Stimulated activated effector memory CD8-positive, alpha-beta T cell treated with anti-CD3 and anti-CD28 coated beads, Interleukin-12 subunit alpha, Interleukin-12 subunit beta, amount 100 ng/mL, for 72 hours (primary cell): ENCODE data around the gene PSMB11.

ENCODE experiments used
- ATAC-seq: fragments of 150-1000 bp; cut with Tn5 transposase; 2 replicates; pipeline ENCODE4 v1.10.0; 2021
- DNase-seq, 2 donors: peaks; one replicate each; pipeline ENCODE4 v3.0.0; 2021 to 2022; ENCODE audit warnings: low spot score in 2 of 2
- H3K27ac Mint-ChIP-seq: one replicate; pipeline ENCODE4 v1.8.0; 2022; ENCODE audit warnings: mild to moderate bottlenecking, mixed read lengths
- H3K36me3 Mint-ChIP-seq: one replicate; pipeline ENCODE4 v1.8.0; 2022; ENCODE audit warnings: mild to moderate bottlenecking, mixed read lengths
- H3K4me1 Mint-ChIP-seq: one replicate; pipeline ENCODE4 v1.8.0; 2022; ENCODE audit warnings: mixed read lengths
- H3K4me3 Mint-ChIP-seq: one replicate; pipeline ENCODE4 v1.8.0; 2022; ENCODE audit warnings: mild to moderate bottlenecking, mixed read lengths
- H3K9me3 Mint-ChIP-seq: one replicate; pipeline ENCODE4 v1.8.0; 2022; ENCODE audit warnings: mixed read lengths

Gene PSMB11

DNA sequence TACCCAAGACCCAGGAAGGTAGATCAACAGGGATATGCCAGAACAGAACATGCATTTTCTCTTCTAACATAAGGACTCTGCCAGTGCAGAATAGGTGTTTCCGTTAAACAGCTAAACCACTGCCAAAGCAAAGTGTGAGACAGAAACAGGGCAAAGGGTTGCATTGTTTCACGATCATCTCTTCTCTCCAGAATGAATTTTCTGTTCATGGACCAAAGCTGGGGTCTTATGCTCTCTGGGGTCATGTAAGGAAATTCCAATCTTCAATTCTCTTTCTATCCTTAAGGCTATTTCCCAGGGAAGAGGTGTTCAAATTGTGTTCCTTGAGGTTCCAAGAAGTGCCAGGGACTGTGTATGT, 18.2 kb upstream of the PSMB11 start:
- Mint-ChIP-seq H3K4me1 (peaks cover 18% of the 10 kb centered on the region), H3K4me3 (no peak overlapping the region), H3K27ac (no peak overlapping the region), H3K9me3 (no peaks in the 10 kb centered on the region), H3K36me3 (peaks cover 58% of the 10 kb centered on the region)
- ATAC-seq (no peak), DNase-seq (no peak)

DNA sequence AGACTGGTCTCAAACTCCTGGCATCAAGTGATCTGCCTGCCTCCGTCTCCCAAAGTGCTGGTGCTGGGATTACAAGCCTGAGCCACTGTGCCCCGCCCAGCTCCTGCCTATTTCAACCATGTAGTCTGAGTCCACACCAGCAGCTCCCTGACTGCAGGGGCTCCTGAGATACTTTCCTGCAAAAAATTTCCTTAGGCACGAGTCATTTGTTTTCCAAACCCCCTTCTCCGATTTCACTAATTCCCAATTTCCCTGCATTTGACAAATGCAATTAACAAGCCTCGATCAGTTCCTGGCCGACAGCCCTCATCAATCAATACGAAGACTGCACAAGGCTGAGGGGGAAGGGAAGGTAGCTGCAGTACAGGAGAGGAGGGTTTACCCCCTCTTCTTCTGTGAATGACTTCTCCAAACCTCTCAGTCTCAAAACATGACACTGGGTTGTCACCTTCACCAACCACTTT, 17.4 kb upstream of the PSMB11 start:
- H3K9me3 Mint-ChIP-seq = no peaks in the 10 kb centered on the region
- H3K4me3 Mint-ChIP-seq = peak overlapping the region; percentile 2
- H3K27ac Mint-ChIP-seq = peak overlapping the region; percentile 77
- H3K4me1 Mint-ChIP-seq = peaks cover 27% of the 10 kb centered on the region
- DNase-seq (no peak), ATAC-seq (peak; percentile 59)
- H3K36me3 Mint-ChIP-seq = peaks cover 66% of the 10 kb centered on the region

DNA sequence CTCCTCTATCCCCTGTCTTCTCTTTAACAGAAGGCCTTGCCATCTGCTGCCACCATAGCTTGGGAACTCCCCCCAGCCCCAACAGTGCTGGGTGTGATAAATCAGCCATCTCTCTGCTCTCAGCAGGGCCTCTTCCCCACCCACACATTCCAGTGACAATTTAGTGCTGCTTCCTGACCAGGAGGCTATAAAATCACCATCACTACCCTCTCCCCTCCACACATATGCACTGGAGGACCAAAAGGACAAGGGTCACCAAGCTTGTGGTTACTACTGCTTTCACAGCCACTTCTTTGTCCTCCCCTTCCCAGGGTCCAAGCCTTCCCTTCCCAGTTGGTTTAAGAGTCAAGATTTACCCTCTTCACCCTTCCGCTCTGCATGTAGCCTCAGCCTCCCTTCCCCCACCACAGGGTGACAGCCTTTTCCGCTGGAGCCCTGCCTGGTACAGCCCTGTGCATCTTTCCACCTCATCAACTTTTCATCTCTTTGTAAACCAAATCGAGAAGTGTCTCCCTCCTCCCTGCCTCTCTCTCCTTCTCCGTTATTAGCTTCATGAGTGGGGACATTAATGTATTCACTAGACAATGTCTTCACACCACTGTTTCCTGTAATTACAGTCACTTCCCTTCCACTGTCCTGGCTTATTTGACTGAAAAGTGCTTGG, 16.7 kb upstream of the PSMB11 start:
- peak; percentile 53 for ATAC-seq
- H3K4me1 Mint-ChIP-seq = peaks cover 27% of the 10 kb centered on the region
- no peaks in the 10 kb centered on the region for H3K9me3 Mint-ChIP-seq
- DNase-seq = no peak
- H3K4me3 Mint-ChIP-seq = peak overlapping the region; percentile 2
- H3K27ac Mint-ChIP-seq = peak overlapping the region; percentile 77
- peaks cover 73% of the 10 kb centered on the region for H3K36me3 Mint-ChIP-seq

DNA sequence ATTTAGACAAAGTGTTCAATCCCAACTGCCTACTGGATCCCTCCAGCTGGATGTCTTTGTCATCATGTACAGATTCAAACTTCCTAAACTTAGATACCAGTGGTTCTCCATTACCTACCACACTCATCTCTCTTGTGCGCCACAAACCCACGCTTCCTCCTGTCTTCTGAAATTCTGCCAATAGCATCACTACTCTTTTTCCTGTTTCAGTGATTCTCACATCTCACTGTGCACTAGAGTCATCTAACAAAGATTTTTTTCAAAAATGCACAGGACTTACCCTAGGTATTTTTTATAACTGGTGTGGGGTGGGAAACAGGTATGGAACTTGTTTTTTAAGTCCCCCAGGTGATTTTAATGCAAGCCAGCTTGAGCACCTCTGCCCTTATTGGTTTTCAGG, 13.2 kb upstream of the PSMB11 start:
- Mint-ChIP-seq H3K4me3 (no peak overlapping the region), H3K36me3 (peaks cover 100% of the 10 kb centered on the region), H3K27ac (peak overlapping the region; percentile 54), H3K9me3 (no peaks in the 10 kb centered on the region), H3K4me1 (peaks cover 45% of the 10 kb centered on the region)
- DNase-seq (no peak), ATAC-seq (peak; percentile 78)

DNA sequence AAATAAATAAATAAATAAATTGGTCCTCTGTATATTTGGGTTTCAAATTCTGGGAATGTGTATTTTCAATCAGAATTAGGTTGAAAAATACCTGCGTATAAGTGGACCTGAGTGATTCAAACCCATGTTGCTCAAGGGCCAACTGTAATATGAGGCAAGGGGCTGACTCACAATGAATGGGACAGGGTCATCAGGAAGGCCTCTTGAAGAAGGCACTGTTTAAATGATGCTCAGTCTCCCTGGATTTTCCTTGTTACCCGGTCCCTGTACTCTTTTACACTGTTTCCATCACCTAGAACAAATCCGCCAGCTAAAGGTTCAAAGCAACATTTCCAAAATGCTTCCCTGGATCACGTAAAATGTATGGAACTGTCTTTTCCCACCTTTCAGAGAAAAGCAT, 11.1 kb upstream of the PSMB11 start:
- ATAC-seq (no peak), DNase-seq (no peak)
- Mint-ChIP-seq H3K4me1 (peaks cover 42% of the 10 kb centered on the region), H3K27ac (no peak overlapping the region), H3K9me3 (no peaks in the 10 kb centered on the region), H3K4me3 (no peak overlapping the region), H3K36me3 (peaks cover 87% of the 10 kb centered on the region)

DNA sequence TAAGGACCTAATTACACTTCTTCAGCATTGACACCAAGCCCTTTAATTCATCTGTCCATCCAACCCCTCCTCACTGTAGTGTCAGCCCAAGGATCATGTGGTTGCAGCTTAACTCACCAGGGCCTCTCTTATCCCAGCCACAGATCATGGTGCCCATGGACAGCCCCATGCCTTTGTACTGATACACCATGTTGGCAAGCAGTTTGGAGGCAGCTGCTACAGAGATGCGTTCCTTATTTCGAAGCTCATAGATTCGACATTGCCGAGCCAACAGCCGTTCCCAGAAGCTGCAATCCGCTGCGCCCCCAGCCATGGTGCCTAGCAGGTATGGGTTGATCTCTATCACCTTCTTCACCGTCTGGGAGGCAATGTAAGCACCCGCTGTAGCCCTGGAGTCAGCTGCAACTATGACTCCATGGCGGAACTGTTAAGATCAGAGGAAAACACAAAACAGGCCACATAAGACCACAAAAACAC, 8.7 kb upstream of the PSMB11 start:
- H3K4me3 Mint-ChIP-seq = peak overlapping the region; percentile 95
- no peak for ATAC-seq
- DNase-seq = no peak
- H3K4me1 Mint-ChIP-seq = peaks cover 42% of the 10 kb centered on the region
- peaks cover 63% of the 10 kb centered on the region for H3K36me3 Mint-ChIP-seq
- H3K27ac Mint-ChIP-seq = peak overlapping the region; percentile 98
- no peaks in the 10 kb centered on the region for H3K9me3 Mint-ChIP-seq

DNA sequence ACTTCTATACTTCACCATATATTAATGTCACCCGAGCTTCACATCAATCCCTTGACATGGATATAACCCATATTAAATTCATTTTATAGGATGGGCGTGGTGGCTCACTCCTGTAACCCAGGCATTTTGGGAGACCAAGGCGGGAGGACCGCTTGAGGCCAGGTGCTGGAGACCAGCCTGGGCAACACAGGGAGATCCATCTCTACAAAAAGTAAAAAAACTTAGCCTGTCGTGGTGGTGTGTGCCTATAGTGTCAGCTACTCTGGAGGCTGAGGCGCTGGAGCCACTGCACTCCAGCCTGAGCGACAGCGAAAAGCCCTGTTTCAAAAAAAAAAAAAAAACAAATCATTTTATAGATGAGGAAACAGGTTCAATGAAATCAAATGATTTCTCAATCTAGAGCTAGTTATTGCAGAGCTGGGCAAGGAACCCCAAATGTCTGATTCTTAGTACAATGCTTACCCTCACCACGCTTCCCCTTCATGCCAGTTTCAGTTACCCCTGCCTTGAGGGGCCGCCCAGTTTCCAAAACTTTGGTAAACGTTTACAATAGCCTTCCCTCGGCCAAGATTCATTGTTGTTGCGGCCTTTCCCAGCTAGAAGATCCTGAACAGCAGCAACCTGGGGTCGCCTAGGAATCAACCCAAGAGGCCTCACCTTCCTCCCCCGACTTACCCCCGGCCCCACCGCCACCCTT, 8.1 kb upstream of the PSMB11 start:
- Mint-ChIP-seq H3K9me3 (no peaks in the 10 kb centered on the region), H3K4me1 (peaks cover 37% of the 10 kb centered on the region), H3K36me3 (peaks cover 57% of the 10 kb centered on the region), H3K4me3 (peak overlapping the region; percentile 95), H3K27ac (peak overlapping the region; percentile 98)
- DNase-seq (no peak), ATAC-seq (no peak)

DNA sequence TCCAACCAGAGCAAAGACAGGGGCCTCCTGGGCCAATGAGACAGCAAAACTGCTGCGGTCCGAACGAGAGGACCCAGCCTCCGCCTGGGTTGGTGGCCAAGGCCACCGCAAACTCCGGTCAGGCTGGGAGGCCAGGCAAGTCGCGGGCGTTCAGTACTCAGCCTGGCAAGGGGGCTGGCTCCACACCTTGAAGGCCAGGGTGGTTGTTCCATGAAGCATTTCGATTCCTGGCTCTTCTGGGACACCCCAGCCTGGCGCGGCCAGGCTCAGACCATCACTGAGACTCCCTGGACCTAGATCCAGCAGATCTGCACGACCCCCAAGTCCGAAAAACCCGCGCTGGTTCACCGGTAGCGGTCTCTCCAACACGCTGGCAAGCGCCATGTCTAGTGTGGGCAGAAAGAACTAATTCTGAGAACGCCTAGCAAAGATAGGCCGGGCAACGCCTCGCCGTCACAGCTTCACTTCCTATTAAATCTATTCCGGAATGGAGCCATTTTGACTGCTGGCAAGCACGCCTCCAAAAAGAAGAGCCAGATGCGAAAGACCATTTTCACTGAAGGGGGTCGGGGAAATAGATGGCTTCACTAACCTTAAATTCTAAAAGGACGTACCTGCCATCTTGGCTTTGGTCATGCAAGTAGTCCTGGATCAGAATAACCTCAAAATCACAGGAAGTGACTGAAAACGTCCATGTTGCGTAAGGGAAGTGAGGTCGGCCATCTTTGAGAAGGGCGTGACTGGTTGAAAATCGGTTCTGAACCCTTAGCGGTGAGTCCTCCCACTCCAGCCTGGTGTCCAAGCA, 7.3 kb upstream of the PSMB11 start, which contains the start of gene PSMB5:
PSMB5 (minus strand) TSS at position 403 of the 805 bp plus-strand sequence; CDS start at position 384, 19 bp downstream.
- Mint-ChIP-seq H3K4me3 (peak within 1 kb of the TSS; percentile 95), H3K9me3 (no peaks in the 10 kb centered on the region), H3K27ac (peak within 1 kb of the TSS; percentile 98), H3K4me1 (peaks cover 30% of the 10 kb centered on the region), H3K36me3 (peaks cover 49% of the 10 kb centered on the region)
- peak; percentile 62 to 90 for DNase-seq
- peak; percentile 97 for ATAC-seq

DNA sequence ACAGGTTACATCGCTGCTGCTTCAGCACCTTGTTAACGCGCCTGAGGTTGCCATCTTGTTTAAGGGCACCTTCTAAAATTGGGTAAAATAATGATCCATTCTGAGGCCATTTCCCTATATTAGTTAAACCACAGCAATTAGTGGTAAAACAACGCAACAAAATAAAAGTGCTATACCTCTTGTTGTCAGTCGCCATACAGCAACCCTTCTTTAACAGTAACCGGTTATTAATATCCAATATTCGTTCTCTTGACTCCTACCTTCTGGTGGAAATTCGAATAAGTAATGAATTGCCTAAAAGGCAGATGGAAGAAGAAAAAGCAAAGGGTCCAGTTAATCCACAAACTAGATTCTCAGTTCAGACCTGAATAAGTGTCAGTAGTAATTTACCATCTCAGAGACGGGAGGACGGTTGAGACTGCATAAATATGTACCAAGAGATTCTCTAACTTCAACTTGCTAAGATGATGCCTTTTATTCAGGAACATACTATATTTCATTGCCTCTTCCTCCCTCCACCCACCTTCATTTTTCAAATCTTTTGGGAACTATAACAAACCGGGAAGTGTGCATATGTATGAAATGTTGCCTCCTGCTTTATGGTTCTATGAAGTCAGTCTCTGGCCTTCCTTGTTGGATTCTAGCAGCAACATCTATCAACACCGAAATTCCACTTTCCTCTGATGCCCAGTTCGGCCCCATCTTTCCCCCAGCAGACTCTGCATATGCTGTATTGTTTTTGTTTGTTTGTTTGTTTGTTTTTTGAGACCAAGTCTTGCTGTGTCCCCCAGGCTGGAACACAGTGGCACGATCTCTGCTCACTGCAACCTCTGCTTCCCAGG, 6.5 kb upstream of the PSMB11 start:
- peaks cover 30% of the 10 kb centered on the region for H3K4me1 Mint-ChIP-seq
- no peaks in the 10 kb centered on the region for H3K9me3 Mint-ChIP-seq
- no peak for DNase-seq
- H3K36me3 Mint-ChIP-seq = peaks cover 41% of the 10 kb centered on the region
- ATAC-seq = no peak
- peak overlapping the region; percentile 95 for H3K4me3 Mint-ChIP-seq
- H3K27ac Mint-ChIP-seq = peak overlapping the region; percentile 98

DNA sequence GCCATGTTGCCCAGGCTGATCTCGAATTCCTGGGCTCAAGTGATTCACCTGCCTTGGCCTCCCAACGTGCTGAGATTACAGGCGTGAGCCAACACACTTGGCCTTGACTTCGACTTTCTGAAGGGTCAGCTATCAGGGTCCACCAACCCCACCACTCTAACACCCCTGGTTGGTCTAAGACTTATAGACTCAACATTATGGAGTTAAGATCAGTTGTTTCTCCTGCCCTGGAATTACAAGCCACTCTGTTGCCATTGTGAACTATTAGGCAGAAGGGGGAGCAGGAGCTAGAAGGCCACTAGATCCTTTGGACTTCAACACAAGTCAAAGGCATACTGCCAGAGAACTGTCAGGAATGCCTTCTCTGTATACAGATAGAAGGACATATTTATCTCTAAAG, 1.9 kb upstream of the PSMB11 start:
- no peaks in the 10 kb centered on the region for H3K9me3 Mint-ChIP-seq
- H3K27ac Mint-ChIP-seq = no peak overlapping the region
- no peak overlapping the region for H3K4me3 Mint-ChIP-seq
- DNase-seq = no peak
- no peaks in the 10 kb centered on the region for H3K36me3 Mint-ChIP-seq
- peaks cover 4% of the 10 kb centered on the region for H3K4me1 Mint-ChIP-seq
- ATAC-seq = no peak

DNA sequence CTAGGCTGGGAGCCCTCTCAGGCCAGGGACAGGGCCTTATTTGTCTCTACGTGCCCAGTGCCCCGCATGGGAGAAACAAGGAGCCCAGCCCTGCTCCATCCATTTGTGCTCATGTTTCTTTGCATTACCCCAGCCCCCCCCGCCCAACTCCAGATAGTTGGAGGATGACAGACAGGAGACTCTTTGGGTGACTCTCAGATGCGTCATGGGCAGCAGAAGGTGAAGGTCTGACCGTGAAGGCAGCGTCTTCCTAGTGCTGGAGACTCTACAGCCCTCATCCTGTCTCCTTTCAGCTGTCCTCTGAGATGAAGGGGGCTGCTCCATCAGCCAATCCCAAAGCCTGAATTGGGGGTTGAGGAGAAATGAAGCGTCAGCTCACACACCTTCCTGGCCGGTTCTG, 283 bp upstream of the PSMB11 start:
- DNase-seq = no peak
- H3K36me3 Mint-ChIP-seq = no peaks in the 10 kb centered on the region
- H3K27ac Mint-ChIP-seq = peak overlapping the region; percentile 56
- no peak overlapping the region for H3K4me3 Mint-ChIP-seq
- H3K9me3 Mint-ChIP-seq = no peaks in the 10 kb centered on the region
- no peaks in the 10 kb centered on the region for H3K4me1 Mint-ChIP-seq
- no peak for ATAC-seq

DNA sequence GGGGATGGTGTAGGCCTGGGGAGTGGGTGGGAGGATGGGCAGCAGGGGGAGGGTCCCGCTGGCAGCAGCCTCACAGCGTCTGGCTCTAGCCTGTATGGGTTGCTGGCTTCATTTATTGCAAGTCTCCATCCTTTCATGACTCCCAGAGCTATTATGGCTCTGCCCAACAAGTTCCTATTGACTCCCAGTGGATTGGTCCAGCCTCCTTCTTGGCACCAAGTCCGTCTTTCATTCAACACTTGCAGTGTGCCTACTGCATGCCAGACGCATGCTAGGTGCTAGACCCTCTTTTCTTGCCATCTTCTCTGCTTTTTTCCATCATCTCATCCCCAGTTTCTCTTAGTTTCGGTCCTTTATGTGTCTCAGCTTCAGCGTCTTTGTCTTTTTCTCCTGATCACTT, 1.1 kb downstream of the PSMB11 start:
- Mint-ChIP-seq H3K9me3 (no peaks in the 10 kb centered on the region), H3K4me3 (no peak overlapping the region), H3K4me1 (no peaks in the 10 kb centered on the region), H3K27ac (no peak overlapping the region), H3K36me3 (no peaks in the 10 kb centered on the region)
- no peak for DNase-seq
- ATAC-seq = no peak

DNA sequence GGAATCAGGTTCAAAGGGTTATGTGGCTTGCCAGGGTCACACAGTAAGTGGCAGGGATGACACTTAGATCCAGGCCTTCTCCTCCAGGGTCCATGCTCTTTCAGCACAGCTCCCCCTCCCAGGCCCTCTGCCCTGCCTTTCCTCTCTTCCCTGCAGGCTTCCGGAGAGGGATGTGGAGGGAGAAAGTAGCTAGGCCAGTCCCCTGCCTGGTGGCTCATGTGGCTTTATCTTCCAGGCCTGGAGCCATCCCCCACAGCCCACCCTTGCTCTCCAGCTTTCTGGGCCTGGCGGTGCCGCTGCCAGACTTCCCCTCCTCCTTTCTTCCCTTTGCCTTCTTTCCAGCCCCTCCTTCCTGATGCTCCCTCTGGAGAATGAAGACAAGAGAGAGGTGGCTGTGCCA, 1.7 kb downstream of the PSMB11 start:
- Mint-ChIP-seq H3K36me3 (no peaks in the 10 kb centered on the region), H3K4me3 (no peak overlapping the region), H3K27ac (peak overlapping the region; percentile 68), H3K9me3 (no peaks in the 10 kb centered on the region), H3K4me1 (no peaks in the 10 kb centered on the region)
- DNase-seq = no peak
- no peak for ATAC-seq

DNA sequence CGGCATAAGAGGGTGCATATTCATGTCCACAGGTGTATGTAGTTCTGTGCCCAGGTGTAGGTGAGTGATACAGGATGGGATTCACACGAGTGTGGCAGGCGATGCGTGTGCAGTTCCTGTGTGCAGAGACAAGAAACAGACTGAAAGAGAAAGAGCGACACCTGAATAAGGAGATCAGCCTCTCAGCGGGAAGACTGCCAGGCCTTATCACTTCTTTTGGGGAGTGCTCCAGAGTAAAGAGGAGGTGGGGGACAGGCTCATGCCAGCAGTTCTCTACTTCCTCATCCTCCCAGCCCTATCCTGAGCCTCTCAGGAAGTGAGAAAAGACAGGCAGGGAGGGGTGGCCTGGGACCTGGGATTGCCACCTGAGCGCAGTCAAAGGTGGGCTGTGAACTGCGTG, 2.8 kb downstream of the PSMB11 start:
- no peak overlapping the region for H3K27ac Mint-ChIP-seq
- no peaks in the 10 kb centered on the region for H3K36me3 Mint-ChIP-seq
- no peak for ATAC-seq
- H3K9me3 Mint-ChIP-seq = no peaks in the 10 kb centered on the region
- H3K4me3 Mint-ChIP-seq = no peak overlapping the region
- DNase-seq = no peak
- no peaks in the 10 kb centered on the region for H3K4me1 Mint-ChIP-seq
